Heart right ventricle (tissue), 16 donors: ENCODE data around the gene PUS10. TPM values are rescaled to one million over a fixed set of nuclear protein-coding genes. Genes with fewer than 3 reads are reported as not detected.

Experiments used
- ATAC-seq, 8 donors: fragments of 200-7000 bp; cut with Tn5 transposase; one replicate each; pipeline ENCODE4 v1.9.1; 2020; ENCODE audit warnings: mild to moderate bottlenecking in 8 of 8, moderate library complexity in 8 of 8, moderate number of reproducible peaks in 1 of 8
- DNase-seq, 2 donors: peaks; one replicate each; pipeline ENCODE4 v3.0.0-alpha.2; 2020
- H3K27ac ChIP-seq, 10 donors: fragments of 200-600 bp; sonication (generic) in 2 of 10; one replicate each; pipeline versions ENCODE4 v1.5.0 to v1.8.0; 2020 to 2022; ENCODE audit warnings: mild to moderate bottlenecking in 3 of 10
- H3K27me3 ChIP-seq, 7 donors: fragments of 200-600 bp; one replicate each; pipeline ENCODE4 v1.8.0; 2021 to 2022; ENCODE audit warnings: mild to moderate bottlenecking in 2 of 7
- H3K36me3 ChIP-seq, 9 donors: fragments of 200-600 bp; sonication (generic) in 1 of 9; one replicate each; pipeline versions ENCODE4 v1.5.0 to v1.8.0; 2020 to 2022; ENCODE audit warnings: mild to moderate bottlenecking in 2 of 9
- H3K4me1 ChIP-seq, 9 donors: fragments of 200-600 bp; sonication (generic) in 1 of 9; one replicate each; pipeline versions ENCODE4 v1.5.0 to v1.8.0; 2020 to 2022; ENCODE audit warnings: mild to moderate bottlenecking in 4 of 9
- H3K4me3 ChIP-seq, 10 donors: fragments of 200-600 bp; sonication (generic) in 2 of 10; one replicate each; pipeline versions ENCODE4 v1.5.0 to v1.8.0; 2020 to 2022; ENCODE audit warnings: mild to moderate bottlenecking in 7 of 10, moderate library complexity in 2 of 10
- H3K9me3 ChIP-seq, 11 donors: fragments of 200-600 bp in 10 of 11; sonication (generic) in 2 of 11; one replicate each; pipeline versions ENCODE4 v1.5.0 to v1.8.0; 2013 to 2022; ENCODE audit warnings: mild to moderate bottlenecking in 2 of 11, control low read depth in 1 of 11, moderate library complexity in 1 of 11
- CTCF ChIP-seq, 9 donors: fragments of 200-600 bp; sonication (generic) in 2 of 9; IDR thresholded peaks; one replicate each; pipeline versions ENCODE4 v1.5.0 to v1.8.0; 2021 to 2022; ENCODE audit warnings: antibody characterized with exemption in 9 of 9, mild to moderate bottlenecking in 5 of 9, moderate library complexity in 1 of 9
- WGBS, 2 donors: extraction: QIAGEN DNeasy Blood & Tissue Kit; methylation state at CpG; one replicate each; pipeline ENCODE4 v1.1.7; 2013; ENCODE audit warnings: inconsistent platforms in 1 of 2; 5-methylcytosine and 5-hydroxymethylcytosine counted together
- intact Hi-C, 10 donors: fragments of 100-400 bp; cut with DNase I; formaldehyde crosslinking; loops; one replicate each; pipeline versions ENCODE4 v1.11.1 to v1.14.2; 2022
- polyA plus RNA-seq, 2 donors: library from polyadenylated mRNA; stranded (reverse); fragments of 200-250 nt; gene quantifications; one replicate each; pipeline ENCODE4 v1.2.3, GENCODE V29; 2013
- total RNA-seq, 10 donors: library from RNA; stranded (reverse); fragmentation: NEBNext Ultra II Directional in 3 of 10; extraction: Animal tissue kit (Norgen Biotek cat#: 25700) in 3 of 10; gene quantifications; one replicate each; pipeline versions ENCODE4 v1.2.1 to v1.2.4, GENCODE V29; 2021 to 2023
- donor health status: Arrhythmogenic right ventricular cardiomyopathy.
- donor health status: ischemic (EF 13 %, LVEDD 7.1; RV severe dilation, severe dysfunction).
- donor health status: healthy with polysubstance abuse.
- donor health status: DM: no; HTN: yes; CAD: no.
- donor health status: DM: no; HTN: no; CAD: no.
- donor health status: ischemic (EF 25% LVEDD 6.9; RV normal size, moderate dysfunction).
- donor health status: ischemic (EF 25% LVEDD 5.7; RV mildly dilated, moderate dysfunction).
- donor health status: healthy.
- donor health status: DM: yes; HTN: yes; CAD: no.
- donor health status: Ischemic cardiomyopathy.
- donor health status: ischemic (EF 35%, LVEDD 5.7; RV mildly dilated, moderate dysfunction).
- donor health status: nonischemic (EF 11% LVEDD 7.7; RV severe dilation, severe dysfunction).
- donor health status: DM: yes; HTN: yes; CAD: no.
- donor health status: PGD.
- donor health status: ischemic (EF 29% LVEDD 5.4; RV normal size, mild dysfunction).
- donor health status: nonischemic (EF 23%, LVEDD 6.1; RV moderate dilation, normal function).

PUS10 gene
- total and polyA plus RNA-seq, 12 donors: 1.5 to 5.5 (median 4.4) TPM

- 51 to 58% methylated on average over 2 of the region's 2 CpGs for WGBS, 2 donors
- no peaks in the 10 kb centered on the region for H3K27me3 ChIP-seq
- peaks cover 0 to 66% (median 11%) of the 10 kb centered on the region in 9 donors for H3K36me3 ChIP-seq
- intact Hi-C loops: no loop called here
- TF ChIP-seq CTCF (IDR thresholded peaks at IDR 0.05): no peak
- H3K4me3 ChIP-seq: no peak overlapping the region
- ATAC-seq: no peak
- no peak overlapping the region for H3K27ac ChIP-seq
- no peaks in the 10 kb centered on the region for H3K9me3 ChIP-seq
- no peaks in the 10 kb centered on the region for H3K4me1 ChIP-seq
- DNase-seq: no peak
These were observed 63.9 kb downstream of the PUS10 start for GRCh38 chr2:60954139-60954538.

- no peaks in the 10 kb centered on the region for H3K9me3 ChIP-seq
- intact Hi-C loops: no loop called here
- H3K27ac ChIP-seq: no peak overlapping the region
- peaks cover 0 to 93% (median 12%) of the 10 kb centered on the region in 9 donors for H3K36me3 ChIP-seq
- H3K4me3 ChIP-seq: no peak overlapping the region
- H3K4me1 ChIP-seq: no peaks in the 10 kb centered on the region
- 94 to 95% methylated on average over 6 of the region's 6 CpGs for WGBS, 2 donors
- DNase-seq (no peak), ATAC-seq (no peak)
- no peaks in the 10 kb centered on the region for H3K27me3 ChIP-seq
- no peak for TF ChIP-seq CTCF (IDR thresholded peaks at IDR 0.05)
These were observed 69.0 kb downstream of the PUS10 start for GRCh38 chr2:60948926-60949579.

GRCh38 chr2:60948161-60948560, 69.9 kb downstream of the PUS10 start:
- no peak for TF ChIP-seq CTCF (IDR thresholded peaks at IDR 0.05)
- DNase-seq: no peak
- WGBS, 2 donors: 98% methylated on average over 8 of the region's 8 CpGs
- Histone ChIP-seq H3K9me3 (no peaks in the 10 kb centered on the region), H3K4me3 (no peak overlapping the region), H3K4me1 (no peaks in the 10 kb centered on the region), H3K36me3 (peaks cover 0 to 86% (median 5%) of the 10 kb centered on the region in 9 donors), H3K27me3 (no peaks in the 10 kb centered on the region), H3K27ac (no peak overlapping the region)
- intact Hi-C loops: no loop called here
- no peak for ATAC-seq

- Histone ChIP-seq H3K36me3 (peaks cover 0 to 79% (median 4%) of the 10 kb centered on the region in 9 donors), H3K4me1 (no peaks in the 10 kb centered on the region), H3K27ac (no peak overlapping the region), H3K27me3 (no peaks in the 10 kb centered on the region), H3K9me3 (no peaks in the 10 kb centered on the region), H3K4me3 (no peak overlapping the region)
- intact Hi-C loops: no loop called here
- ATAC-seq: no peak
- WGBS, 2 donors: 80 to 83% methylated on average over 4 of the region's 4 CpGs
- no peak for DNase-seq
- no peak for TF ChIP-seq CTCF (IDR thresholded peaks at IDR 0.05)
These were observed 71.0 kb downstream of the PUS10 start for GRCh38 chr2:60947056-60947455.
